8988T (cell line): ENCODE measurements around the gene GPS1.
A peak's percentile ranks its signal among the peaks of the same experiment; 100 is the strongest.

Experiments
- DNase-seq: peaks from one replicate; pipeline ENCODE4 v3.0.0; 2011

GPS1 gene

GRCh38 chr17:82080789-82081464 lies 29.2 kb downstream of the GPS1 start:
- no peak for DNase-seq

- DNase-seq = no peak
Measured at GRCh38 chr17:82081546-82081945, 29.8 kb downstream of the GPS1 start.

- DNase-seq = no peak
Measured at GRCh38 chr17:82081966-82082365, 30.3 kb downstream of the GPS1 start.

- DNase-seq = no peak
Measured at GRCh38 chr17:82082456-82082855, 30.8 kb downstream of the GPS1 start.

- DNase-seq = no peak
Measured at GRCh38 chr17:82083009-82083408, 31.3 kb downstream of the GPS1 start.

GRCh38 chr17:82083533-82084359 lies 32.0 kb downstream of the GPS1 start:
- DNase-seq = no peak

- no peak for DNase-seq
Measured at GRCh38 chr17:82084373-82085030, 32.8 kb downstream of the GPS1 start.

GRCh38 chr17:82085031-82085861 lies 33.5 kb downstream of the GPS1 start:
- DNase-seq = no peak

GRCh38 chr17:82085931-82086764 lies 34.5 kb downstream of the GPS1 start:
- DNase-seq = no peak

- no peak for DNase-seq
Measured at GRCh38 chr17:82086941-82087906, 35.5 kb downstream of the GPS1 start.

GRCh38 chr17:82087961-82088837 lies 36.5 kb downstream of the GPS1 start:
- DNase-seq = no peak

- DNase-seq = no peak
Measured at GRCh38 chr17:82088838-82089722, 37.4 kb downstream of the GPS1 start.

- DNase-seq = peak; percentile 52
Measured at GRCh38 chr17:82089723-82090548, 38.2 kb downstream of the GPS1 start.

- peak; percentile 38 for DNase-seq
Measured at GRCh38 chr17:82090549-82091263, 39.0 kb downstream of the GPS1 start.

GRCh38 chr17:82091264-82092066 lies 39.8 kb downstream of the GPS1 start:
- DNase-seq = peak; percentile 27

- DNase-seq = no peak
Measured at GRCh38 chr17:82092094-82092586, 40.4 kb downstream of the GPS1 start.
